ENCODE measurements around the gene CPXM2.

GRCh38 chr10:123837756-123838155 lies 53.9 kb downstream of the CPXM2 start:
- TF ChIP-seq CTCF (IDR thresholded peaks at IDR 0.05; ENCODE audit: low read depth, low read length, missing input control) (no peak), SP1 (IDR thresholded peaks at IDR 0.05) (no peak), ZBTB33 (IDR thresholded peaks at IDR 0.05) (no peak), REST (IDR thresholded peaks at IDR 0.05) (no peak), EGR1 (IDR thresholded peaks at IDR 0.05; ENCODE audit: low read depth in 2 of 2) (no peak), RXRA (IDR thresholded peaks at IDR 0.05) (no peak), YY1 (IDR thresholded peaks at IDR 0.05) (no peak), RAD21 (IDR thresholded peaks at IDR 0.05) (no peak), HNF4A (conservative IDR thresholded peaks at IDR 0.05) (no peak), MAX (IDR thresholded peaks at IDR 0.05) (no peak), ATF3 (IDR thresholded peaks at IDR 0.05) (no peak), GABPA (IDR thresholded peaks at IDR 0.05 in 1 of 2, conservative IDR thresholded peaks at IDR 0.05 in 1 of 2) (no peak), TAF1 (conservative IDR thresholded peaks at IDR 0.05) (no peak)
